Measurements from ENCODE around the gene WDFY2. TPM values are rescaled to one million over a fixed set of nuclear protein-coding genes. Genes with fewer than 3 reads are reported as not detected.

WDFY2 gene
- total RNA-seq, 1 experiment from 2014 or later = 26.4 TPM

DNA sequence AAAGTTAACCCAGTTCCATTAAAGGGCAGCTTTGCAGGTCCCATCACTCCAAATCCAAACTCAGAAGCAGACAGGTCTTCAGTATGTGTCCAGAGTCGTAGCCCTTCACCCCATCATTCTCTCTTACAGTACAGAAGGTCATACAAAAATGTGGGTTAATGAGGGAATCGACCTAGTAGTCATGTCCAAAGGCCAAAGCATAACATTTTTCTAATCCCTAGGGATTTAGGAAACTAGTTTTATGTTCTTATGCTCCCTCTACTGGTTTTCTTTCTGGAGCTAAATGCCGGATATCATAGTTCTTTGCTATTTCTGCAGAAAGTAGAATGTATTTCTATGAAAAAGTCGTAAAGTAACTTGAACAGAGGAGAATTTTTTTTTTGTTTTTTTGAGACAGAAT, 147.5 kb downstream of the WDFY2 start:
- no peak overlapping the region for H2BK5ac ChIP-seq (ENCODE audit: insufficient read length, low read length)
- no CpG with 5 or more reads among the region's 4 CpGs for WGBS (ENCODE audit: extremely low coverage, insufficient read length, low lambda C conversion rate)
- no peak overlapping the region for H4K8ac ChIP-seq (replicated peaks; ENCODE audit: insufficient read length, low read depth, low read length)
- no peaks in the 10 kb centered on the region; the same call in 1 of the 2 replicates for H3K79me2 ChIP-seq (ENCODE audit: insufficient read depth, low read length)
- H3K4me2 ChIP-seq (ENCODE audit: insufficient read depth, insufficient read length, low read length) = no peak overlapping the region
- no peaks in the 10 kb centered on the region for H3K9me3 ChIP-seq (ENCODE audit: control insufficient read depth, low read depth, low read length)
- Mint-ChIP-seq H3K4me1 (peaks cover 6 to 7% of the 10 kb centered on the region in 2 experiments), H3K9me3 (no peaks in the 10 kb centered on the region), H3K27me3 (ENCODE audit: low read depth) (no peaks in the 10 kb centered on the region), H3K36me3 (ENCODE audit: insufficient read depth in 1 of 3, low read depth in 3 of 3) (peaks cover 6 to 19% (median 19%) of the 10 kb centered on the region in 3 experiments; a peak in 6 of 7 replicates), H3K4me3 (no peak overlapping the region), H3K27ac (peak overlapping the region in 1 of 3 experiments; percentile 84; a peak in 1 of 7 replicates)
- H3K9ac ChIP-seq (ENCODE audit: extremely low read depth, insufficient read length, low read length) = no peak overlapping the region
- H3K56ac ChIP-seq (ENCODE audit: insufficient read length, low read depth, low read length) = no peak overlapping the region
- H3K27me3 ChIP-seq (ENCODE audit: insufficient read depth, low read length) = no peaks in the 10 kb centered on the region
- peaks cover 3% of the 10 kb centered on the region for H4K20me1 ChIP-seq (ENCODE audit: control insufficient read depth, insufficient read depth, insufficient read length)
- H3K4ac ChIP-seq (ENCODE audit: low read depth, low read length) = no peak overlapping the region
- no peak overlapping the region for H3K23ac ChIP-seq (ENCODE audit: insufficient read length, low read depth, low read length)
- no peak overlapping the region for H2AFZ ChIP-seq (ENCODE audit: low read length)
- H4K5ac ChIP-seq (ENCODE audit: insufficient read length, low read depth, low read length) = no peak overlapping the region
- no peak overlapping the region for H2BK20ac ChIP-seq (ENCODE audit: low read depth, low read length, poor library complexity, severe bottlenecking)
- no peak overlapping the region for H4K91ac ChIP-seq (ENCODE audit: insufficient read length, low read depth, low read length)
- H2BK15ac ChIP-seq (ENCODE audit: low read depth, low read length) = no peak overlapping the region
- H2AK5ac ChIP-seq (ENCODE audit: insufficient read length, low read length) = no peak overlapping the region
- no peak overlapping the region for H3K18ac ChIP-seq (ENCODE audit: insufficient read length, low read depth, low read length)
- H3K4me1 ChIP-seq (ENCODE audit: insufficient read depth, low read length) = no peaks in the 10 kb centered on the region
- no peaks in the 10 kb centered on the region for H3K23me2 ChIP-seq (ENCODE audit: insufficient read length, low read depth, low read length, poor library complexity, severe bottlenecking)
- no peak overlapping the region for H2BK12ac ChIP-seq (ENCODE audit: insufficient read length, low read depth, low read length)
- H3K79me1 ChIP-seq (ENCODE audit: insufficient read depth, low read depth, low read length, poor library complexity, severe bottlenecking) = no peaks in the 10 kb centered on the region
- H3K14ac ChIP-seq (ENCODE audit: insufficient read depth, low read length) = no peak overlapping the region
- no peak overlapping the region for H3T11ph ChIP-seq (ENCODE audit: low read length)
- no peak for TF ChIP-seq CTCF (conservative IDR thresholded peaks at IDR 0.05)
- no peak overlapping the region for H3K27ac ChIP-seq (ENCODE audit: insufficient read length, low read depth, low read length)
- no peak overlapping the region for H2BK120ac ChIP-seq (ENCODE audit: low read depth, low read length, poor library complexity, severe bottlenecking)
- no peak for DNase-seq
